Left ventricle myocardium inferior (tissue), 1 donor: ENCODE results near the gene UBTD2. TPM values are rescaled to one million over a fixed set of nuclear protein-coding genes. Genes with fewer than 3 reads are reported as not detected.
A peak's percentile ranks its signal among the peaks of the same experiment; 100 is the strongest.

Experiments
- DNase-seq: peaks from one replicate; pipeline ENCODE4 v3.0.0-alpha.2; 2020
- H3K27ac ChIP-seq: fragments of 200-600 bp; replicated peaks from 2 replicates; pipeline ENCODE4 v1.8.0; 2021
- H3K27me3 ChIP-seq: fragments of 200-600 bp; 2 replicates; pipeline ENCODE4 v1.8.0; 2021; ENCODE audit warnings: low read depth
- H3K36me3 ChIP-seq: fragments of 200-600 bp; 2 replicates; pipeline ENCODE4 v1.8.0; 2021
- H3K4me1 ChIP-seq: fragments of 200-600 bp; 2 replicates; pipeline ENCODE4 v1.8.0; 2021
- H3K4me3 ChIP-seq: fragments of 200-600 bp; 2 replicates; pipeline ENCODE4 v1.8.0; 2021; ENCODE audit warnings: mild to moderate bottlenecking, moderate library complexity
- H3K9me3 ChIP-seq: fragments of 200-600 bp; replicated peaks from 2 replicates; pipeline ENCODE4 v1.8.0; 2021
- intact Hi-C: fragments of 100-400 bp; cut with micrococcal nuclease; formaldehyde crosslinking; loops from one replicate; pipeline ENCODE4 v1.11.0; 2022
- total RNA-seq: library from RNA; stranded (reverse); fragmentation: NEBNext Ultra II Directional; extraction: Animal tissue kit (Norgen Biotek cat#: 25700); gene quantifications from one replicate; pipeline ENCODE4 v1.2.1, GENCODE V29; 2021
- TF ChIP-seq, protein P1 (sequence below): fragments of 200-600 bp; IDR thresholded peaks from 2 replicates; pipeline ENCODE4 v1.8.0; 2021; ENCODE audit warnings: antibody characterized with exemption, mild to moderate bottlenecking, borderline replicate concordance
- donor health status: DM: no; HTN: yes; CAD: no; lungs with severe emphysema.

Gene UBTD2
- total RNA-seq, 1 donor from 2014 or later: 7.6 TPM

DNA sequence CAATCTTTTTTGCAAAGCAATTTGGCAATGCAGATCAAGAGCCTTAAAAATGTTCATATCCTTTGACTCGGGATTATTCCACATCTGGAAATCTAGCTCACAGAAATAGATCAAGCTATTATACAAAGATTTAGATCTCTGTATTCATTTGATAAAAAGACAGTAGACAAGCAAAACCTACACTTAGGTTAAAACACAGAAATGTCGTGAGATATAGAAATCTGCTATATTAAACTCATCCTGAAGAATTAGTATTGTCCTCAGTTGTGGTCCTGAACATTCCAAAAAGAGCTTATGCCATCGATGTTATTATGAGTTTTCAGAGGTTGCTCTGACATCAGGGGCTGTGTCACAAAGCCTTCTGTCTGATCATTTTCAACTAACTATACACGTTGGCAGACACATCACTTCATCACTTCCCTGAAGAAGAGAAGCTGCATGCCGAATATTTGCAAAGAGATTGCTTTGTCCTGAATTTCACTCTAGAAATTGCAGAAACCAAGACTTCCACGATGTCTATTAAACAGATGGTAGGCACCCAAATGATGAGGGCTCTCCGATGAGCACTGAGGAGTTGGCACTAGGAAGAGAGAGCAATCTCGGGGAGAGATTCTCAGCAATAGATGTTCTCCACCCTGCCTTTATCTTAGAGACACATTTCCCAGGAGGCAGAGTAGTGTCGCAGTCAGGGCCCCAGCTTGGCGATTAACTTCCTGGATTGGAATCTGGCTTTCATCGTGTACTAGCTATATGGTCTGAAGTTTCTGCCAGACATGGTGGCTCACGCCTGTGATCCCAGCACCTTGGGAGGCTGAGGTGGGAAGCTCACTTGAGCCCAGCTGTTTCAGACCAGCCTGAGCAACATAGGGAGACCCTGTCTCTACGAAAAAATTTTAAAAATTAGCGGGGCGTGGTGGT is 1.9 kb upstream of the UBTD2 start:
- Histone ChIP-seq H3K9me3 (no peaks in the 10 kb centered on the region), H3K4me3 (peak overlapping the region; percentile 99), H3K4me1 (peaks cover 47% of the 10 kb centered on the region), H3K27ac (peak overlapping the region; percentile 97), H3K27me3 (no peaks in the 10 kb centered on the region), H3K36me3 (no peaks in the 10 kb centered on the region)
- intact Hi-C loops: loop anchor here (10.0 kb wide), 1 partner anchor 181 kb away; no protein-coding TSS in a partner anchor
- TF ChIP-seq, protein P1, sequence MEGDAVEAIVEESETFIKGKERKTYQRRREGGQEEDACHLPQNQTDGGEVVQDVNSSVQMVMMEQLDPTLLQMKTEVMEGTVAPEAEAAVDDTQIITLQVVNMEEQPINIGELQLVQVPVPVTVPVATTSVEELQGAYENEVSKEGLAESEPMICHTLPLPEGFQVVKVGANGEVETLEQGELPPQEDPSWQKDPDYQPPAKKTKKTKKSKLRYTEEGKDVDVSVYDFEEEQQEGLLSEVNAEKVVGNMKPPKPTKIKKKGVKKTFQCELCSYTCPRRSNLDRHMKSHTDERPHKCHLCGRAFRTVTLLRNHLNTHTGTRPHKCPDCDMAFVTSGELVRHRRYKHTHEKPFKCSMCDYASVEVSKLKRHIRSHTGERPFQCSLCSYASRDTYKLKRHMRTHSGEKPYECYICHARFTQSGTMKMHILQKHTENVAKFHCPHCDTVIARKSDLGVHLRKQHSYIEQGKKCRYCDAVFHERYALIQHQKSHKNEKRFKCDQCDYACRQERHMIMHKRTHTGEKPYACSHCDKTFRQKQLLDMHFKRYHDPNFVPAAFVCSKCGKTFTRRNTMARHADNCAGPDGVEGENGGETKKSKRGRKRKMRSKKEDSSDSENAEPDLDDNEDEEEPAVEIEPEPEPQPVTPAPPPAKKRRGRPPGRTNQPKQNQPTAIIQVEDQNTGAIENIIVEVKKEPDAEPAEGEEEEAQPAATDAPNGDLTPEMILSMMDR: no peak
- no peak for DNase-seq

DNA sequence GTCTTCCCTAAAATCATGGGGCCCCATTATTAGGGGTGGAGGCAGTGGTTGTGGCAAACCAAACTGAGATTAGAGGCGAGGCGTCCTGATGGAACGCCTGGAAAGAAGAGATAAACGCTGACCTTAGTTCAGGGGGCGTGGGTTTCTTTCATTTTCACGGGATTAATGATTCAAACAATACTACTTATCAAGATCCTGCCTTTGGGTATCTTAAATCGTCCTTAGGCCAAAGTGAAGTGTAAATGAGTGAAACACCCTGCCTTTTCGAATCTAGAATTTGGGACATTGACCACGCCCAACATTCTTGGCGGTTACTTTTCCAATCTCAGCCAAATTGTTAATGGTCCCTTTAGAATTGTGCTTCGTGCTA is 1.0 kb upstream of the UBTD2 start:
- intact Hi-C loops: loop anchor here (10.0 kb wide), 1 partner anchor 180 kb away; no protein-coding TSS in a partner anchor

DNA sequence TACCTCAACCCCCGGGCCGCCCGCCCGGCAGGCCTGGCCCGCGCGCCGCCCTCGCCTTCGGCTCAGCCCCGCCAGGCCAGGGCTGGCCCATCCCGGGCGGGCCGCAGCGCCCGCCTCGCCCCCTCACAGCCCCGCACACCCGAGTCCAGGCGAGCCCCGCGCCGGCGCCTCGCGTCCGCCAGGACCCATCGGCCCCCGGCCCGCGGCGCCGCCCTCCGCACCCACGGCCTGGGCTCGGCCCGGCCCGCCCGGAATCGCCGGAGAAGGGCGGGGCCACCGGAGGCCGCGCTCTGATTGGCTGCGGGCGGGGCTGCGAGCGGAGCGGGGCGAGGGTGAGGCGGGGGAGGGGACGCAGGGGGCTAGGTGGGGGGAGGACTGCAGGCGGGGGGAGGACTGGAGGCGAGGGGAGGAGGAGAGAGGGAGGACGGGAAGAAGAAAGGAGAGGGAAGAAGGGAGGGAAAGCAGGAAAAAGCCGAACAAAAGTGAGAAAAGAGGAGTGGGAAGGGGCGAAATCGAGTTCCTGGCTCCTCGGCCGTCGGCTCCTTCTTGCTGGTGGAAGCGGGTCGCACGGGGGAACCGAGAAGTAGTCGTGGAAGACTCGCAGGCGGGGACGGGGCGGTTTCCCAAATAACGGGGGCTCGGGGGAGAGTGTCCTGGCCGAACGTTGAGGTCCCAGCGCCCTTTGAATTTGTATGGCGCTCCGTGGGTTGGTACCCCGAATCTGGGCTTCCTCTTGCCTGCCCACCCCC is 472 bp upstream of the UBTD2 start:
- intact Hi-C loops: loop anchor here (10.0 kb wide), 1 partner anchor 179 kb away; no protein-coding TSS in a partner anchor
- TF ChIP-seq, protein P1: no peak

More for the DNA sequence above, 1.0 kb upstream of the UBTD2 start:
- no peak for DNase-seq
- peaks cover 50% of the 10 kb centered on the region for H3K4me1 ChIP-seq
- no peaks in the 10 kb centered on the region for H3K9me3 ChIP-seq
- TF ChIP-seq, protein P1: no peak
- H3K27ac ChIP-seq: peak overlapping the region; percentile 97
- no peaks in the 10 kb centered on the region for H3K36me3 ChIP-seq
- H3K4me3 ChIP-seq: peak overlapping the region; percentile 99
- H3K27me3 ChIP-seq: no peaks in the 10 kb centered on the region

DNA sequence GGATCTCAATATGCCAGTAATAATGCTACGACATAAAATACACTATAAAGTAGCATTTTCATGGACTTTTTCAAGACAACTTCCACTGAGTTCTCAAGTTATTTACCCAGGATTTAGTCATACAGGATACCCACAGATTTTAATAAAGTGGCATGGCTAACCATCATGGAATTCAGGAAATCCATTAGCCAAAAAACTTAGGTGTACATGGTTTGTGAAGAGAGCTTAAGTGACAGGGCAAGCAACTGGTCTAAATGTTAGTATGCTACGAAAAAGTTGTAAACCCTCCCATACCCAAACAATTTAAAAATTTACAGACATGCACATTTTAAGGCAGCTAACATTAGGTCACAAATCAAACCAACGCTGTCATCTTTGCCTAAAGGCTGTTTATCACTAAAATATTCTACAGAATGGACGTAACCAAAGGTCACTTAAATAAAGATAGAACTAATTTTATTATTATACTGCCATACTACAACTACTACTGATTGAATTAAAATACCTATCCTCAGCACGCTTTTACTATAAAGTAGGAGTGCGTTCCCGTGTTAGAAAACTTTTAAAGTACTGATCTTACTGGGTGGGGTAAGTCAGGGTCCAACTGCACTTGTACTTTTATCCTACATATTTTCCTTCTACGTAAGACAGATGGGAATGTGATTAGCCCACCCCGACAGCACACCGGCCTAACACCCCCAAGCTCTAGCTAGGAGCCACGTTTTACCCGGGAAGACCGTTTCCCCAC is 1.1 kb downstream of the UBTD2 start:
- Histone ChIP-seq H3K9me3 (no peaks in the 10 kb centered on the region), H3K4me3 (peak overlapping the region; percentile 99), H3K27ac (peak overlapping the region; percentile 97), H3K27me3 (no peaks in the 10 kb centered on the region), H3K4me1 (peaks cover 50% of the 10 kb centered on the region), H3K36me3 (no peaks in the 10 kb centered on the region)
- TF ChIP-seq, protein P1: no peak
- no peak for DNase-seq
- intact Hi-C loops: loop anchor here (10.0 kb wide), 1 partner anchor 178 kb away; no protein-coding TSS in a partner anchor

More for the DNA sequence above, 472 bp upstream of the UBTD2 start:
- peaks cover 50% of the 10 kb centered on the region for H3K4me1 ChIP-seq
- peak overlapping the region; percentile 97 for H3K27ac ChIP-seq
- no peaks in the 10 kb centered on the region for H3K9me3 ChIP-seq
- DNase-seq: peak; percentile 90
- H3K36me3 ChIP-seq: no peaks in the 10 kb centered on the region
- no peaks in the 10 kb centered on the region for H3K27me3 ChIP-seq
- peak overlapping the region; percentile 99 for H3K4me3 ChIP-seq

DNA sequence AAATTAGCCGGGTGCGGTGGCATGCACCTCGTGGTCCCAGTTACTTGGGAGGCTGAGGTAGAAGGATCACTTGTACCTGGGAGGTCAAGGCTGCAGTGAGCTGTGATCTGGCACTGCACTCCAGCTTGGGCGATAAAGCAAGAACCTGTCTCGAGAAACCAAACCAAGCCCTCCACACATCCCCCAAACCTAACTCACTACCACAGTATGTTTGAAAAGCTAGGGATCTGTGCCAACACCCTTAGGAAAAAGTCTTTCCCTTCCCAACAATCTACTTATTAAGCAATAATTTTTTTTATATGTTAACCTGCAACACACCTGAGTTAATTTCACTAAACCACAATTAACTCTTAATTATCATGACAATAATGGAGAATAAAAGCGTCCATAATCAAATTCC is 2.2 kb downstream of the UBTD2 start:
- peaks cover 50% of the 10 kb centered on the region for H3K4me1 ChIP-seq
- H3K36me3 ChIP-seq: no peaks in the 10 kb centered on the region
- no peaks in the 10 kb centered on the region for H3K9me3 ChIP-seq
- H3K27me3 ChIP-seq: no peaks in the 10 kb centered on the region
- H3K4me3 ChIP-seq: peak overlapping the region; percentile 99
- intact Hi-C loops: loop anchor here (10.0 kb wide), 1 partner anchor 177 kb away; no protein-coding TSS in a partner anchor
- DNase-seq: no peak
- TF ChIP-seq, protein P1: no peak
- H3K27ac ChIP-seq: no peak overlapping the region
